Trophoblast cell (in vitro differentiated cells and primary cell): Measurements from ENCODE around the gene MPIG6B.

Experiments
- DNase-seq, 2 donors: peaks; one replicate each; pipeline ENCODE4 v3.0.0-alpha.2; 2016
- H2AFZ ChIP-seq: 2 replicates; pipeline ENCODE4 v1.6.1; 2013; ENCODE audit warnings: low read length, moderate library complexity, mild to moderate bottlenecking; ENCODE audit not compliant: insufficient read depth, poor library complexity
- H2AK5ac ChIP-seq: 2 replicates; pipeline ENCODE4 v1.6.1; 2013; ENCODE audit warnings: mild to moderate bottlenecking, low read length
- H2BK120ac ChIP-seq: 2 replicates; pipeline ENCODE4 v1.6.1; 2013; ENCODE audit warnings: low read length, mild to moderate bottlenecking, moderate library complexity; ENCODE audit not compliant: insufficient read depth, poor library complexity
- H2BK12ac ChIP-seq: 2 replicates; pipeline ENCODE4 v1.6.1; 2013; ENCODE audit warnings: mild to moderate bottlenecking, low read length, moderate library complexity
- H2BK5ac ChIP-seq: 2 replicates; pipeline ENCODE4 v1.6.1; 2013; ENCODE audit warnings: low read length, low read depth, moderate library complexity, mild to moderate bottlenecking; ENCODE audit not compliant: poor library complexity
- H3K14ac ChIP-seq: 2 replicates; pipeline ENCODE4 v1.6.1; 2013; ENCODE audit warnings: mild to moderate bottlenecking, low read length
- H3K18ac ChIP-seq: 2 replicates; pipeline ENCODE4 v1.6.1; 2013; ENCODE audit warnings: mild to moderate bottlenecking, low read length
- H3K23ac ChIP-seq: 2 replicates; pipeline ENCODE4 v1.6.1; 2013; ENCODE audit warnings: low read length
- H3K27ac ChIP-seq: 2 replicates; pipeline ENCODE4 v1.5.1; 2013; ENCODE audit warnings: low read depth, mild to moderate bottlenecking, inconsistent platforms, low read length, moderate library complexity
- H3K27me3 ChIP-seq: 2 replicates; pipeline ENCODE4 v1.6.1; 2013; ENCODE audit warnings: inconsistent platforms, mild to moderate bottlenecking, low read length, moderate library complexity; ENCODE audit not compliant: insufficient read depth
- H3K36me3 ChIP-seq, 2 experiments: 1 replicate in 1 of 2; 2 replicates in 1 of 2; pipeline ENCODE4 v1.6.1; 2013; ENCODE audit warnings: low read length in 2 of 2, mild to moderate bottlenecking in 2 of 2, moderate library complexity in 1 of 2; ENCODE audit not compliant: insufficient read depth in 2 of 2, control insufficient read depth in 1 of 2
- H3K4ac ChIP-seq: 2 replicates; pipeline ENCODE4 v1.6.1; 2013; ENCODE audit warnings: low read depth, mild to moderate bottlenecking, low read length, moderate library complexity
- H3K4me1 ChIP-seq, 2 experiments: 1 replicate in 1 of 2; 2 replicates in 1 of 2; pipeline ENCODE4 v1.6.1; 2013; ENCODE audit warnings: low read length in 2 of 2, mild to moderate bottlenecking in 2 of 2, moderate library complexity in 1 of 2; ENCODE audit not compliant: insufficient read depth in 2 of 2, control insufficient read depth in 1 of 2
- H3K4me2 ChIP-seq: 2 replicates; pipeline ENCODE4 v1.6.1; 2013; ENCODE audit warnings: inconsistent platforms, mild to moderate bottlenecking, low read length, moderate library complexity
- H3K4me3 ChIP-seq: 2 replicates; pipeline ENCODE4 v1.5.1; 2013; ENCODE audit warnings: mild to moderate bottlenecking, low read depth, low read length, inconsistent platforms
- H3K79me1 ChIP-seq: one replicate; pipeline ENCODE4 v1.6.1; 2013; ENCODE audit warnings: low read length
- H3K79me2 ChIP-seq: 2 replicates; pipeline ENCODE4 v1.6.1; 2013; ENCODE audit warnings: low read length, mild to moderate bottlenecking; ENCODE audit not compliant: control insufficient read depth, insufficient read depth, poor library complexity
- H3K9ac ChIP-seq: 2 replicates; pipeline ENCODE4 v1.6.1; 2013; ENCODE audit warnings: mild to moderate bottlenecking, low read length
- H3K9me3 ChIP-seq: 2 replicates; pipeline ENCODE4 v1.6.1; 2013; ENCODE audit warnings: low read depth, mild to moderate bottlenecking, control low read depth, inconsistent platforms, low read length; ENCODE audit not compliant: insufficient read depth
- H4K12ac ChIP-seq: 2 replicates; pipeline ENCODE4 v1.6.1; 2013; ENCODE audit warnings: low read depth, mild to moderate bottlenecking, low read length, moderate library complexity
- H4K8ac ChIP-seq: 2 replicates; pipeline ENCODE4 v1.6.1; 2013; ENCODE audit warnings: low read depth, mild to moderate bottlenecking, low read length, moderate library complexity
- H4K91ac ChIP-seq: one replicate; pipeline ENCODE4 v1.6.1; 2013; ENCODE audit warnings: low read depth, mild to moderate bottlenecking, low read length, moderate library complexity
- WGBS: extraction: QIAGEN DNeasy Blood & Tissue Kit; methylation state at CpG from one replicate; pipeline ENCODE4 v1.1.7; 2013; ENCODE audit warnings: missing lambda C conversion rate; ENCODE audit not compliant: insufficient read length, insufficient coverage; ENCODE audit errors: extremely low coverage; 5-methylcytosine and 5-hydroxymethylcytosine counted together

The MPIG6B gene

DNA sequence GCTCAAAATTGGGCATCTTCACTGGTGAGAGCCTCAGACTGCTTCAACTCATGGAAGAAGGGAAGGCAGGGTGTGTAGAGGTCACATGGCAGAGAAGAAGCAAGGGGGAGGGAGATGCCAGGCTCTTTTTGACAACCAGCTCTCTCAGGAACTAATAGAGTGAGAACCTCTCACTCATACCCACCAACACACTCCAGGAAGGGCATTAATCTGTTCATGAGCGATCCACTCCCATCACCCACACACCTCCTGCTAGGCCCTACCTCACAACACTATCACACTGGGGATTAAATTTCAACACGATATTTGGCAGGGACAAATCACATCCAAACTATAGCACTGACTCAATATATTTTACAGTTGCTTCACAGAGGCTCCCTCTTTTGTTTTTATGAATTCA is 18.6 kb downstream of the MPIG6B start:
- no peak overlapping the region for H3K4me3 ChIP-seq
- no peak overlapping the region for H3K18ac ChIP-seq
- H2AFZ ChIP-seq: no peak overlapping the region
- peaks cover 4% of the 10 kb centered on the region for H3K79me2 ChIP-seq
- peaks cover 0 to 3% of the 10 kb centered on the region in 2 experiments for H3K36me3 ChIP-seq
- H3K4ac ChIP-seq: no peak overlapping the region
- no peak overlapping the region for H2BK12ac ChIP-seq
- H2BK120ac ChIP-seq: no peak overlapping the region
- no peak overlapping the region for H4K8ac ChIP-seq
- no peak overlapping the region for H3K9ac ChIP-seq
- H3K23ac ChIP-seq: no peak overlapping the region
- H2BK5ac ChIP-seq: no peak overlapping the region
- peaks cover 19 to 24% of the 10 kb centered on the region in 2 experiments for H3K4me1 ChIP-seq
- H4K12ac ChIP-seq: no peak overlapping the region
- no CpG with 5 or more reads among the region's 2 CpGs for WGBS
- no peak for DNase-seq
- H3K14ac ChIP-seq: no peak overlapping the region
- H4K91ac ChIP-seq: no peak overlapping the region
- H3K27me3 ChIP-seq: no peaks in the 10 kb centered on the region
- H3K9me3 ChIP-seq: no peaks in the 10 kb centered on the region
- H2AK5ac ChIP-seq: no peak overlapping the region
- H3K4me2 ChIP-seq: no peak overlapping the region
- no peak overlapping the region for H3K27ac ChIP-seq
- peaks cover 17% of the 10 kb centered on the region for H3K79me1 ChIP-seq

DNA sequence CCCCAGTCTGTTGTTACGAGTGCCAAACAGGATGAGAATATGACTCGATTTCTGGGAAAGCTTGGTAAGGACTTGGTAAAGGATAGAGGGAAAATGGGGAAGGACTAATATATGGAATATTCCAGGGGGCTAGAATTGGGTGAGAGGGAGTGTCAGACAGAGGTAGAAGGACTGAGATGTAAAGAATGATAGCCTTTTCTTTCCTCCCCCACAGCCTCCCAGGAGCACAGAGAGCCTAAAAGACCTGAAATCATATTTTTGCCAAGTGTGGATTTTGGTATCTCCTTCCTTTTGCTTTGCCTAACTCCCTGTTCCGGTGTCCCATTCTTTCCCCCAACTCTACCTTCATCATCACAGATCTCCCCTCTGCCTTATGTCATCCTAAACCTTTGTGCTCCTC is 19.7 kb downstream of the MPIG6B start:
- Histone ChIP-seq H2BK120ac (no peak overlapping the region), H3K4me3 (no peak overlapping the region), H3K23ac (no peak overlapping the region), H4K91ac (no peak overlapping the region), H3K18ac (no peak overlapping the region), H2BK5ac (no peak overlapping the region), H3K14ac (no peak overlapping the region), H2BK12ac (no peak overlapping the region), H3K9ac (no peak overlapping the region), H4K8ac (no peak overlapping the region), H3K27ac (no peak overlapping the region), H3K79me1 (peaks cover 13% of the 10 kb centered on the region), H3K79me2 (peaks cover 4% of the 10 kb centered on the region), H2AK5ac (no peak overlapping the region), H3K4me2 (no peak overlapping the region), H4K12ac (no peak overlapping the region), H3K4me1 (peaks cover 23 to 26% of the 10 kb centered on the region in 2 experiments), H3K4ac (no peak overlapping the region), H2AFZ (no peak overlapping the region), H3K36me3 (peaks cover 0 to 3% of the 10 kb centered on the region in 2 experiments), H3K27me3 (no peaks in the 10 kb centered on the region), H3K9me3 (no peaks in the 10 kb centered on the region)
- no peak for DNase-seq
- no CpG with 5 or more reads among the region's 3 CpGs for WGBS

DNA sequence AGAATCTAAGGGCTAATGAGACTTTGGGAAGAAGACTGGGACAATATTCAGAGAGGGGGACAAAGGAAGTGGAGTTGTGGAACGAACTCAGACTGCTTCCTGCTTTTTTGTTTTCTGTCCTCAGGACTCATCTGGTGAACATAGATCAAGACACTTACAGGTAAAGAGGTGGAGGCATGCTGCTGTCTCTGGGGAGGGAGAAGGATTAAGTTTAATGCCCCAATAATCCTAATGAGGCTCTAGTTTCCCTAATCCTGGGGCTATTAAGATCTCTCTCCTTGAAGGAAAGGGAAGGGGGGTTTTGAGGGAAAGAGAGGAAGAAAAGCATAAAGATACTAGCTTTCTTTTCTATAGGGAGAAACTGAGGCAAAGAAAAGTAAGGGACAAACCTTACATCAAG is 21.2 kb downstream of the MPIG6B start:
- Histone ChIP-seq H3K36me3 (peaks cover 0 to 5% of the 10 kb centered on the region in 2 experiments), H3K4me3 (no peak overlapping the region), H3K14ac (no peak overlapping the region), H3K4me1 (peaks cover 12 to 15% of the 10 kb centered on the region in 2 experiments), H2BK5ac (no peak overlapping the region), H2AK5ac (no peak overlapping the region), H3K79me1 (peaks cover 5% of the 10 kb centered on the region), H3K9ac (no peak overlapping the region), H3K18ac (no peak overlapping the region), H3K27me3 (no peaks in the 10 kb centered on the region), H4K12ac (no peak overlapping the region), H2AFZ (no peak overlapping the region), H3K9me3 (no peaks in the 10 kb centered on the region), H2BK12ac (peak overlapping the region; percentile 45), H4K91ac (peak overlapping the region; percentile 31), H3K27ac (no peak overlapping the region), H3K4me2 (no peak overlapping the region), H4K8ac (no peak overlapping the region), H3K4ac (no peak overlapping the region), H2BK120ac (no peak overlapping the region), H3K23ac (no peak overlapping the region), H3K79me2 (peaks cover 4% of the 10 kb centered on the region)
- no peak for DNase-seq
- no CpG with 5 or more reads among the region's 1 CpG for WGBS

DNA sequence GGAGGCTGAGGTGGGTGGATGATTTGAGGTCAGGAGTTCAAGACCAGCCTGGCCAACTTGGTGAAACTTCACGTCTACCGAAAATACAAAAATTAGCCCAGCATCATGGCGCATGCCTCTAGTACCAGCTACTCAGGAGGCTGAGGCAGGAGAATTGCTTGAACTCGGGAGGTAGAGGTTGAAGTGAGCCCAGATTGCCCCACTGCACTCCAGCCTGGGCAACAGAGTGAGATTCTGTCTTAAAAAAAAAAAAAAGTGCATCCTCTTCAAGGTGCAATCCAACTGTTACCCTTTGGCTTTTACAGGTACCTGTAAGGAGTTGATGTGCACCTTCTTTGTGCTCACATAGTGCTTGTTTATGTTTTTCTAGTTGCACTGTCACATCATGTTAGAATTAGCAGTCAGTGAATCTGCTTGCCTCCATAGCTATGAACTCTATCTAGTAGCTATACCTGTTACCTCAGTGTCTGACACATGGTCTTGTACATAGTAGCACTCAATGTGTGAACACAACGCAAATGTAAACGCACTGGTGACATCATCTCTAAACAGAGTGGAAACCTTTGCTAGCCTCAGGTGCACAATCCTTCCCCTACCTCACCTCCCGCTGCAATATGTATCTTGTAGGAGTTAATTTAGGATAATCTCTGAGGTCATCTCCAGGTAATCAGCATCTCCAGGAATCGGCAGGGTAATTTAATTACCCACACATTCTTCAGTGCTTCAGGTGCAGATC is 26.3 kb downstream of the MPIG6B start:
- H2AFZ ChIP-seq: no peak overlapping the region
- H3K79me2 ChIP-seq: no peaks in the 10 kb centered on the region
- H3K23ac ChIP-seq: peak overlapping the region; percentile 55
- no peak overlapping the region for H3K9ac ChIP-seq
- H3K18ac ChIP-seq: no peak overlapping the region
- H3K27ac ChIP-seq: no peak overlapping the region
- H3K9me3 ChIP-seq: no peaks in the 10 kb centered on the region
- H2BK5ac ChIP-seq: no peak overlapping the region
- no peak overlapping the region for H2BK120ac ChIP-seq
- H3K27me3 ChIP-seq: no peaks in the 10 kb centered on the region
- no peak overlapping the region for H3K4me3 ChIP-seq
- no peak overlapping the region for H2AK5ac ChIP-seq
- H3K4me2 ChIP-seq: no peak overlapping the region
- WGBS: no CpG with 5 or more reads among the region's 8 CpGs
- no peaks in the 10 kb centered on the region for H3K79me1 ChIP-seq
- H4K91ac ChIP-seq: no peak overlapping the region
- DNase-seq: no peak
- H3K4me1 ChIP-seq: peaks cover 6 to 8% of the 10 kb centered on the region in 2 experiments
- no peak overlapping the region for H3K14ac ChIP-seq
- H2BK12ac ChIP-seq: no peak overlapping the region
- no peak overlapping the region for H3K4ac ChIP-seq
- H4K8ac ChIP-seq: no peak overlapping the region
- H3K36me3 ChIP-seq: peaks cover 0 to 2% of the 10 kb centered on the region in 2 experiments
- H4K12ac ChIP-seq: no peak overlapping the region
